GM13977 (cell line): ENCODE measurements around the gene DUS2.

Source experiments
- DNase-seq: peaks from one replicate; pipeline ENCODE4 v3.0.0; 2012; ENCODE audit warnings: low spot score
- CTCF ChIP-seq: IDR thresholded peaks from 2 replicates; pipeline ENCODE4 v1.5.1; 2012; ENCODE audit warnings: mild to moderate bottlenecking, control low read depth; ENCODE audit not compliant: insufficient read depth; ENCODE audit errors: extremely low read depth, missing control alignments
- in situ Hi-C: fragments of 300-500 bp; cut with MboI; formaldehyde crosslinking; loops from one replicate; pipeline ENCODE4 v1.12.0; 2022; ENCODE audit warnings: low sequenced_read_pairs, low pct_unique_long_range_greater_than_20kb, mixed read lengths, inconsistent platforms; ENCODE audit not compliant: unreplicated experiment

The DUS2 gene

GRCh38 chr16:68070249-68070730, 47.2 kb downstream of the DUS2 start:
- in situ Hi-C loops = loop anchor here (25.0 kb wide), 1 partner anchor 383 kb away; no protein-coding TSS in a partner anchor
- peak; percentile 48 for DNase-seq
- TF ChIP-seq CTCF = no peak

GRCh38 chr16:68070806-68071517, 47.9 kb downstream of the DUS2 start:
- TF ChIP-seq CTCF = peak; percentile 3
- peak; percentile 53 for DNase-seq

GRCh38 chr16:68071518-68071901, 48.4 kb downstream of the DUS2 start:
- DNase-seq = no peak
- in situ Hi-C loops = loop anchor here (25.0 kb wide), 1 partner anchor 384 kb away; no protein-coding TSS in a partner anchor
- no peak for TF ChIP-seq CTCF

More at GRCh38 chr16:68070806-68071517, 47.9 kb downstream of the DUS2 start:
- in situ Hi-C loops = loop anchor here (25.0 kb wide), 1 partner anchor 384 kb away; no protein-coding TSS in a partner anchor

- no peak for DNase-seq
- TF ChIP-seq CTCF = no peak
- in situ Hi-C loops = loop anchor here (25.0 kb wide), 1 partner anchor 385 kb away; no protein-coding TSS in a partner anchor
These were observed 49.1 kb downstream of the DUS2 start for GRCh38 chr16:68072038-68072695.

GRCh38 chr16:68073902-68074760, 51.0 kb downstream of the DUS2 start:
- in situ Hi-C loops = loop anchor here (25.0 kb wide), 1 partner anchor 387 kb away; no protein-coding TSS in a partner anchor
- no peak for DNase-seq
- no peak for TF ChIP-seq CTCF
